ENCODE data around the gene GRK7.

The GRK7 gene

DNA sequence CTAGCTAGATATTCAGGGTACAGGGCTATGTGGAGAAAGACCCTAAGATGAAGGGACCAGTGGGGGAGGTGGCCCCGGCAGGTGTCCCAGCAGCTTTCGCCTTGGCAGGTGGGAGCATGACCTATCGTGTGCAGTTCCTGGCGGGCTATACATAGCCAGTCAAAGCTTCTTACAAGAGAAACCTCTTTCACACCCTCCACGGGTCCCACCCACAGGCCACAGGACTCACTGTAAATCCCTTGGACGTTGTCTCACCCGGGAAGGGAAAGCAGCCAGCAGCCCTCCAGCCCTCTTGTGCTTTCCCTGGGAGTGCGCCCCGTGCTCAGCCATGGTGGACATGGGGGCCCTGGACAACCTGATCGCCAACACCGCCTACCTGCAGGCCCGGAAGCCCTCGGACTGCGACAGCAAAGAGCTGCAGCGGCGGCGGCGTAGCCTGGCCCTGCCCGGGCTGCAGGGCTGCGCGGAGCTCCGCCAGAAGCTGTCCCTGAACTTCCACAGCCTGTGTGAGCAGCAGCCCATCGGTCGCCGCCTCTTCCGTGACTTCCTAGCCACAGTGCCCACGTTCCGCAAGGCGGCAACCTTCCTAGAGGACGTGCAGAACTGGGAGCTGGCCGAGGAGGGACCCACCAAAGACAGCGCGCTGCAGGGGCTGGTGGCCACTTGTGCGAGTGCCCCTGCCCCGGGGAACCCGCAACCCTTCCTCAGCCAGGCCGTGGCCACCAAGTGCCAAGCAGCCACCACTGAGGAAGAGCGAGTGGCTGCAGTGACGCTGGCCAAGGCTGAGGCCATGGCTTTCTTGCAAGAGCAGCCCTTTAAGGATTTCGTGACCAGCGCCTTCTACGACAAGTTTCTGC lies 15.0 kb downstream of the GRK7 start:
- no peaks in the 10 kb centered on the region for H3K4me1 ChIP-seq
- no peaks in the 10 kb centered on the region for H3K9me3 ChIP-seq
- no peak overlapping the region for H3K4me3 ChIP-seq (ENCODE audit: low read depth, low read length)
- no peaks in the 10 kb centered on the region for H3K27me3 ChIP-seq
- TF ChIP-seq, protein P1, sequence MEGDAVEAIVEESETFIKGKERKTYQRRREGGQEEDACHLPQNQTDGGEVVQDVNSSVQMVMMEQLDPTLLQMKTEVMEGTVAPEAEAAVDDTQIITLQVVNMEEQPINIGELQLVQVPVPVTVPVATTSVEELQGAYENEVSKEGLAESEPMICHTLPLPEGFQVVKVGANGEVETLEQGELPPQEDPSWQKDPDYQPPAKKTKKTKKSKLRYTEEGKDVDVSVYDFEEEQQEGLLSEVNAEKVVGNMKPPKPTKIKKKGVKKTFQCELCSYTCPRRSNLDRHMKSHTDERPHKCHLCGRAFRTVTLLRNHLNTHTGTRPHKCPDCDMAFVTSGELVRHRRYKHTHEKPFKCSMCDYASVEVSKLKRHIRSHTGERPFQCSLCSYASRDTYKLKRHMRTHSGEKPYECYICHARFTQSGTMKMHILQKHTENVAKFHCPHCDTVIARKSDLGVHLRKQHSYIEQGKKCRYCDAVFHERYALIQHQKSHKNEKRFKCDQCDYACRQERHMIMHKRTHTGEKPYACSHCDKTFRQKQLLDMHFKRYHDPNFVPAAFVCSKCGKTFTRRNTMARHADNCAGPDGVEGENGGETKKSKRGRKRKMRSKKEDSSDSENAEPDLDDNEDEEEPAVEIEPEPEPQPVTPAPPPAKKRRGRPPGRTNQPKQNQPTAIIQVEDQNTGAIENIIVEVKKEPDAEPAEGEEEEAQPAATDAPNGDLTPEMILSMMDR (IDR thresholded peaks at IDR 0.05; ENCODE audit: low read depth, low read length), result no peak
- DNase-seq, result no peak
- no peaks in the 10 kb centered on the region for H3K36me3 ChIP-seq

DNA sequence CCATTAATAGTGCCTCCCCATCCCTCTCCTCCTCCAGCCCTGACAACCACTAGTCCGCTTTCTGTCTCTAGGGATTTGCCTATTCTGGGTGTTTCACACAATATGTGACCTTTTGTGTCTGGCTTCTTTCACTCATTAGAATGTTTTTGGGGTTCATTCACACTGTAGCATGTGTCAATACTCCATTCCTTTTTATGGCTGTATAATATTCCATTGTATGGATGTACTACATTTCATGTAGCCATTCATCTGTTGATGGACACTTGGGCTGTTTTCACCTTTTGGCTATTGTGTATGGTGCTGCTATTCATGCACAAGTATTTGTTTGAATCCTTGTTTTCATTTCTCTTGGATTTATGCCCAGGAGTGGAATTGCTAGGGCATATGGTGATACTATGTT lies 16.5 kb downstream of the GRK7 start:
- H3K4me1 ChIP-seq, result no peaks in the 10 kb centered on the region

DNA sequence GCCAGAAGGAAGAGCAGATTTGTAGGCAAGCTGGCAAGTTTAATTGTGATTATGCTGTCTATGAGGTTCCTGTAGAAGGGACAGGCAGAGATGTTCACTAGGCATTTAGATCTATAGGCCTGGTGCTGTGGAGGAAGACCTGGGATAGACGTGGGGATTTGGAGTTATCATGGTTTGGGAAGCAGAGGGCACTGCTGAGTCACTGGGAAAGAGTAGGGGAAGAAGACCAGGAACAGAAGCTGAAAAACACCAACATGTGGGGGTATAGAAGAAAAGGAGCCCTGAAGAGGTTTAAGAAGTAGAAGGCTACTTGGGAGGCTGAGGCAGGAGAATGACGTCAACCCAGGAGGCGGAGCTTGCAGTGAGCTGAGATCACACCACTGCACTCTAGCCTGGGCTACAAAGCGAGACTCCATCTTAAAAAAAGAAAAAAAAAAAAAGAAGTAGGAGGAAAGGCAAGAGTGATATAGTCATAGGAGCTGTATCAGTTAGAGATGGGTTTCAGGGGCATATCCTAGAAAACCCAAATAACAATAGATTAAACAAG lies 19.3 kb downstream of the GRK7 start:
- Histone ChIP-seq H3K27me3 (no peaks in the 10 kb centered on the region), H3K4me3 (ENCODE audit: low read depth, low read length) (no peak overlapping the region), H3K36me3 (no peaks in the 10 kb centered on the region), H3K9me3 (no peaks in the 10 kb centered on the region), H3K4me1 (no peaks in the 10 kb centered on the region)
- TF ChIP-seq, protein P1 (IDR thresholded peaks at IDR 0.05; ENCODE audit: low read depth, low read length), result no peak
- no peak for DNase-seq

More for the DNA sequence above, 16.5 kb downstream of the GRK7 start:
- DNase-seq, result no peak
- H3K36me3 ChIP-seq, result no peaks in the 10 kb centered on the region
- TF ChIP-seq, protein P1 (IDR thresholded peaks at IDR 0.05; ENCODE audit: low read depth, low read length), result no peak
- H3K27me3 ChIP-seq, result no peaks in the 10 kb centered on the region
- no peaks in the 10 kb centered on the region for H3K9me3 ChIP-seq
- no peak overlapping the region for H3K4me3 ChIP-seq (ENCODE audit: low read depth, low read length)

DNA sequence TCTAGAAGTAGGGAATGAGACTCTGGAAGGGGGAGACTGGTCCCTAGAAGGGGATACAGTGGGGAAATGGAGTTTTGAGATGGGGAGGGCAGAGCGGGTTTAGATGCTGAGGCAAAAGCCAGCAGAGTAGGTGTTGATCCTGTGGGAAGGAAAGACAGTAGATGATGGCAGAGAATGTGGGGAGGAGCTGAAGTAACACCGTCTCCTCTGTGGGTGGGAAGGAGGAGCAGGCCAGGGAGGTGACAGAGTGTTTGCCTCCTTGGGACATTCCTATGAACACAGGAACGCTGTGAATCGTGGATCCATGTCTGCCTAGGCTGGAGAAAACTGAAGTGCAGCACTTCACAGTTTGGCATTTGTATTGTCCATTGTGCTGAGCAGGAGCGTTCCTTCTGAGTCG lies 20.4 kb downstream of the GRK7 start:
- H3K4me1 ChIP-seq, result no peaks in the 10 kb centered on the region
- no peaks in the 10 kb centered on the region for H3K36me3 ChIP-seq
- TF ChIP-seq, protein P1 (IDR thresholded peaks at IDR 0.05; ENCODE audit: low read depth, low read length), result no peak
- no peaks in the 10 kb centered on the region for H3K27me3 ChIP-seq
- DNase-seq, result no peak
- H3K4me3 ChIP-seq (ENCODE audit: low read depth, low read length), result no peak overlapping the region
- no peaks in the 10 kb centered on the region for H3K9me3 ChIP-seq

DNA sequence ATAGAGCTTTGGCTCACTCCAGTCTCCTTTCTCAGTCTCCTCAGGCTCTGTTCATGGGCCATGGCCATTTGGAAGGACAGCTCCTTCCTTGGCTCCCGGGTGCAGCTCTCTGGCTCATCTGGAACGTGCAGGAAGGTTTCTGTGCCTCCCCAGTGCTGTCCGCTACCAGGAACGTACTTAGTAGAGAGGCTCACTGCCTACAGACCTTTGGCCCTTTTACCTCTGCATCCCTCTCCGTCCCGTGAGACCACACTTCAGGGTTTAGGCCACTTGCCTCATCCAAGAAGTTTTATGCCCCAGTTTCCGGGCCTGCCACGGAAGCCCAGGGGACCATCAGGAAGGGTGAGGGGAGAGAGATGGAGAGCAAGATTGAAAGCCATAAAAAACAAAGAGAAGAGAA lies 20.9 kb downstream of the GRK7 start:
- H3K27me3 ChIP-seq, result no peaks in the 10 kb centered on the region
- no peaks in the 10 kb centered on the region for H3K36me3 ChIP-seq
- TF ChIP-seq, protein P1 (IDR thresholded peaks at IDR 0.05; ENCODE audit: low read depth, low read length), result no peak
- no peaks in the 10 kb centered on the region for H3K9me3 ChIP-seq
- no peak for DNase-seq
- no peaks in the 10 kb centered on the region for H3K4me1 ChIP-seq
- no peak overlapping the region for H3K4me3 ChIP-seq (ENCODE audit: low read depth, low read length)

DNA sequence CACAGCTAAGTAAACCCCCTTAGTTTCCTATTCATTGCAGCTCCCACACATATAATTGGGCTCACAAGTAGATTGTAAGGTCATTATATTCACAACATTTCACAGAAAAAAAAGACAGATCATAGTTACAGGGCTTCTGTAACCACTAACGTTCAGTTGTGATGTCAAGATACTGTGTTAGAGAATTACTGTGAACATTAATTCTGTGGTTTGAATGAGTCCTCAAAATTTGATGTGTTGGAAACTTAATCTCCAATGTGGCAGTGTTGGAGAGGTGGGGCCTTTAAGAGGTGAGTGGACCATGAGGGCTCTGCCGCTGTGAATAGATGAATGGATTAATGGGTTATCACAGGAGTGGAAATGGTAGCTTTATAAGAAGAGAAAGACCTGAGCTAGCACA lies 21.3 kb downstream of the GRK7 start:
- TF ChIP-seq, protein P1 (IDR thresholded peaks at IDR 0.05; ENCODE audit: low read depth, low read length), result no peak
- DNase-seq, result no peak
- H3K4me1 ChIP-seq, result no peaks in the 10 kb centered on the region
- H3K9me3 ChIP-seq, result no peaks in the 10 kb centered on the region
- no peaks in the 10 kb centered on the region for H3K27me3 ChIP-seq
- H3K36me3 ChIP-seq, result no peaks in the 10 kb centered on the region
- no peak overlapping the region for H3K4me3 ChIP-seq (ENCODE audit: low read depth, low read length)
